Neural progenitor cell (in vitro differentiated cells): ENCODE measurements around the gene UBE2QL1. TPM values are rescaled to one million over a fixed set of nuclear protein-coding genes. Genes with fewer than 3 reads are reported as not detected.

Source experiments
- DNase-seq: peaks from one replicate; pipeline ENCODE4 v3.0.0-alpha.2; 2016; ENCODE audit warnings: low spot score
- H2AFZ ChIP-seq: fragments of 200-600 bp; sonication (generic); replicated peaks from 2 replicates; pipeline ENCODE4 v1.6.1; 2016; ENCODE audit warnings: antibody characterized with exemption
- H3F3A ChIP-seq: fragments of 200-600 bp; sonication (generic); 2 replicates; pipeline ENCODE4 v1.6.1; 2016; ENCODE audit warnings: antibody characterized with exemption, low read depth
- H3K27ac ChIP-seq: fragments of 200-600 bp; sonication (generic); 2 replicates; pipeline ENCODE4 v1.5.1; 2016; ENCODE audit warnings: mild to moderate bottlenecking
- H3K27me3 ChIP-seq: fragments of 200-600 bp; sonication (generic); 2 replicates; pipeline ENCODE4 v1.6.1; 2016; ENCODE audit warnings: mild to moderate bottlenecking, moderate library complexity
- H3K36me3 ChIP-seq: fragments of 200-600 bp; sonication (generic); 2 replicates; pipeline ENCODE4 v1.5.1; 2016
- H3K4me1 ChIP-seq: fragments of 200-600 bp; sonication (generic); 2 replicates; pipeline ENCODE4 v1.6.1; 2016; ENCODE audit warnings: mixed run types
- H3K4me2 ChIP-seq: fragments of 200-600 bp; sonication (generic); 2 replicates; pipeline ENCODE4 v1.6.1; 2016
- H3K4me3 ChIP-seq: fragments of 200-600 bp; sonication (generic); 2 replicates; pipeline ENCODE4 v1.5.1; 2016
- H3K79me2 ChIP-seq: fragments of 200-600 bp; sonication (generic); 2 replicates; pipeline ENCODE4 v1.6.1; 2016; ENCODE audit warnings: low read depth
- H3K9ac ChIP-seq: fragments of 200-600 bp; sonication (generic); 2 replicates; pipeline ENCODE4 v1.6.1; 2016
- H3K9me3 ChIP-seq: fragments of 200-600 bp; sonication (generic); 2 replicates; pipeline ENCODE4 v1.5.1; 2016; ENCODE audit warnings: low read depth
- H4K20me1 ChIP-seq: fragments of 200-600 bp; sonication (generic); 2 replicates; pipeline ENCODE4 v1.6.1; 2016; ENCODE audit warnings: low read depth
- H3K27ac Mint-ChIP-seq: 3 replicates; pipeline ENCODE4 v1.8.0; 2021; ENCODE audit warnings: mixed read lengths
- H3K27me3 Mint-ChIP-seq: 2 replicates; pipeline ENCODE4 v1.8.0; 2022; ENCODE audit warnings: low read depth, mild to moderate bottlenecking, inconsistent platforms, moderate library complexity, mixed read lengths; ENCODE audit not compliant: insufficient read depth
- H3K36me3 Mint-ChIP-seq: 3 replicates; pipeline ENCODE4 v1.8.0; 2021; ENCODE audit warnings: mixed read lengths
- H3K4me1 Mint-ChIP-seq: 3 replicates; pipeline ENCODE4 v1.8.0; 2021; ENCODE audit warnings: mixed read lengths
- H3K4me3 Mint-ChIP-seq: 3 replicates; pipeline ENCODE4 v1.8.0; 2021; ENCODE audit warnings: mild to moderate bottlenecking, moderate library complexity, mixed read lengths
- H3K9me3 Mint-ChIP-seq: 3 replicates; pipeline ENCODE4 v1.8.0; 2020; ENCODE audit warnings: mixed read lengths
- CTCF ChIP-seq: fragments of 200-600 bp; sonication (generic); IDR thresholded peaks from 2 replicates; pipeline ENCODE4 v1.5.1; 2017; ENCODE audit warnings: antibody characterized with exemption, mild to moderate bottlenecking
- EZH2 ChIP-seq: fragments of 200-600 bp; sonication (generic); IDR thresholded peaks from 2 replicates; pipeline ENCODE4 v1.6.1; 2017; ENCODE audit warnings: antibody characterized with exemption, mild to moderate bottlenecking, moderate library complexity
- EZH2phosphoT487 ChIP-seq: fragments of 200-600 bp; sonication (generic); IDR thresholded peaks from 2 replicates; pipeline ENCODE4 v1.6.1; 2017; ENCODE audit warnings: antibody characterized with exemption
- total RNA-seq: library from RNA; depleted of rRNA; stranded (reverse); fragments of >200 nt; gene quantifications from 2 replicates; pipeline ENCODE4 v1.2.3, GENCODE V29; 2015; ENCODE audit warnings: low replicate concordance

UBE2QL1 gene
- total RNA-seq, 1 donor from 2014 or later: 0.30 TPM

GRCh38 chr5:6527749-6528455 is 79.2 kb downstream of the UBE2QL1 start:
- no peak overlapping the region for H3K4me3 Mint-ChIP-seq
- H3K27me3 Mint-ChIP-seq: peaks cover 6% of the 10 kb centered on the region
- Histone ChIP-seq H3K27me3 (no peaks in the 10 kb centered on the region), H3K4me2 (no peak overlapping the region), H3K27ac (no peak overlapping the region), H3K36me3 (no peaks in the 10 kb centered on the region), H3F3A (no peaks in the 10 kb centered on the region), H3K4me1 (no peaks in the 10 kb centered on the region), H3K9ac (no peak overlapping the region), H3K4me3 (no peak overlapping the region), H4K20me1 (no peaks in the 10 kb centered on the region), H2AFZ (no peak overlapping the region), H3K79me2 (no peaks in the 10 kb centered on the region), H3K9me3 (no peaks in the 10 kb centered on the region)
- no peaks in the 10 kb centered on the region for H3K36me3 Mint-ChIP-seq
- TF ChIP-seq EZH2: no peak
- no peak for TF ChIP-seq CTCF
- TF ChIP-seq EZH2phosphoT487: no peak
- no peak overlapping the region for H3K27ac Mint-ChIP-seq
- H3K9me3 Mint-ChIP-seq: peaks cover 4% of the 10 kb centered on the region
- no peak for DNase-seq
- H3K4me1 Mint-ChIP-seq: no peaks in the 10 kb centered on the region

GRCh38 chr5:6535594-6535993 is 86.9 kb downstream of the UBE2QL1 start:
- no peak overlapping the region for H3K4me3 Mint-ChIP-seq
- H3K27ac Mint-ChIP-seq: no peak overlapping the region
- H3K27me3 ChIP-seq: peaks cover 9% of the 10 kb centered on the region
- DNase-seq: no peak
- H3K9me3 ChIP-seq: no peaks in the 10 kb centered on the region
- H3K4me1 ChIP-seq: no peaks in the 10 kb centered on the region
- no peaks in the 10 kb centered on the region for H3K9me3 Mint-ChIP-seq
- no peak overlapping the region for H3K27ac ChIP-seq
- peaks cover 4% of the 10 kb centered on the region for H3K27me3 Mint-ChIP-seq
- H3K36me3 Mint-ChIP-seq: no peaks in the 10 kb centered on the region
- no peak overlapping the region for H3K4me2 ChIP-seq
- TF ChIP-seq CTCF: no peak
- TF ChIP-seq EZH2phosphoT487: no peak
- no peak for TF ChIP-seq EZH2
- no peak overlapping the region for H3K4me3 ChIP-seq
- H3K36me3 ChIP-seq: no peaks in the 10 kb centered on the region
- H2AFZ ChIP-seq: no peak overlapping the region
- H3K9ac ChIP-seq: no peak overlapping the region
- no peaks in the 10 kb centered on the region for H3K4me1 Mint-ChIP-seq
- H3F3A ChIP-seq: no peaks in the 10 kb centered on the region
- H3K79me2 ChIP-seq: no peaks in the 10 kb centered on the region
- H4K20me1 ChIP-seq: no peaks in the 10 kb centered on the region

- H3K79me2 ChIP-seq: no peaks in the 10 kb centered on the region
- no peak overlapping the region for H3K9ac ChIP-seq
- H3F3A ChIP-seq: no peaks in the 10 kb centered on the region
- H3K27ac ChIP-seq: no peak overlapping the region
- peaks cover 7% of the 10 kb centered on the region for H3K27me3 Mint-ChIP-seq
- H3K4me3 ChIP-seq: no peak overlapping the region
- DNase-seq: no peak
- H3K4me2 ChIP-seq: no peak overlapping the region
- H3K27me3 ChIP-seq: peaks cover 7% of the 10 kb centered on the region
- no peaks in the 10 kb centered on the region for H3K9me3 Mint-ChIP-seq
- no peaks in the 10 kb centered on the region for H3K9me3 ChIP-seq
- H3K36me3 Mint-ChIP-seq: no peaks in the 10 kb centered on the region
- no peak overlapping the region for H3K4me3 Mint-ChIP-seq
- H2AFZ ChIP-seq: no peak overlapping the region
- H4K20me1 ChIP-seq: no peaks in the 10 kb centered on the region
- no peaks in the 10 kb centered on the region for H3K4me1 Mint-ChIP-seq
- no peaks in the 10 kb centered on the region for H3K36me3 ChIP-seq
- TF ChIP-seq EZH2phosphoT487 (no peak), CTCF (no peak), EZH2 (no peak)
- H3K27ac Mint-ChIP-seq: no peak overlapping the region
- no peaks in the 10 kb centered on the region for H3K4me1 ChIP-seq
Measured at GRCh38 chr5:6539060-6539459, 90.4 kb downstream of the UBE2QL1 start.
